Measurements from ENCODE around the gene TENT4B.
"Not testable (repeated sequence)": the region's sequence is repeated elsewhere in the genome, so short reads cannot be mapped to it uniquely, and the experiment has no call there.

Gene TENT4B

DNA sequence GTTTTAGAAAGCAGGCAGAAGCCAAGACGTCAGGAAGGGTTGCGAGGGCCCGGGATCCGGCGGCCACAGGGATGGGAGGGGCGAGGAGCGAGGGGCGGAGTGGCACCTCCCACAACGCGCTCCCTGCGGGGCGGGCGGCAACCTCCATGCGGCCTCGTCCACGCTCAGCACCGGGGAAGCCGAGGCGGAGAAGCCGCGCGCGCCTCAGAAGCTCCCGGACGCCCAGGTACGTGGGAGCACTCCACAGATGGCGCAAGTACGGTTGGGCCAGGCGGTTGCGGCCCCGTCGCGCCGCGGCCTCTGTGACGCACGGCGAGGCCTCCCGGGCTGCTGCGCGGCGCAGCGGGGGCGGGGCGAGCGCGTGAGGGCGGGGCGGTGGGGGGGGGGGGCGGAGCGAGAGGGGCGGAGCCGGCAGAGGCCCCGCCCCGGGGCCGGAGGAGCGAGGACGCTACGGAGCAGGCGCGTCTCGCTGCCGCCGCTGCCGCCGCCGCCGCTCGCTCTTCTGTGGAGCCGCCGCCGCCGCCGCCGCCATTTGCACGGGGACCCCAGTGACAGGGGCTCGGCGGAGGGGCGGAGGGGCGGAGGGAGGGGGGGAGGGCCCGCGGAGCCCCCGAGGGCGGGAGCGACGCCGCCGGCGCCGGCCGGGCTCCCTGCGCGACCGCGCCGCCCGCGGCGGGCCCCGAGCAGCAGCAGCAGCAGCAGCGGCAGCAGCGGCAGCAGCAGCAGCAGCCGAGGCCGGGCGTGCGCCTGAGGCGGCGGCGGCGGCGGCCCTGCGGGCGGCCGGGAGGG, at the start of gene TENT4B:
Gene TENT4B, plus strand, starts transcription at position 500 of the 789 bp plus-strand sequence. CDS start 316 bp downstream, outside the sequence.
- in situ Hi-C loops (cut with HindIII; ENCODE audit: low sequenced_read_pairs) = no loop called here

DNA sequence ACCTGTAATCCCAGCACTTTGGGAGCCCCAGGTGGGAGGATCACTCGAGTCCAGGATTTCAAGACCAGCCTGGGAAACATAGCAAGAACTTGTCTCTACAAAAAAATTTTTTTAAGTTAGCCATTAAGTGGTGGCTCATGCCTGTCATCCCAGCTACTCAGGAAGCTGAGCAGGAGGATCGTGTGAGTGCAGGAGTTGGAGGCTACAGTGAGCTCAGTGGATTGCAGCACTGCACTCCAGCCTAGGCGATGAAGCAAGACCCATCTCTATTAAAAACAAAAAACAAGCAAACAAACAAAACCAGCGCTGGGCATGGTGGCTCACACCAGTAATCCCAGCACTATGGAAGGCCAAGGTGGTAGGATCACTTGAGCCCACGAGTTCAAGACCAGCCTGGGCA, 49.3 kb upstream of the TENT4B start:
- in situ Hi-C loops (cut with HindIII; ENCODE audit: low sequenced_read_pairs) = no loop called here

DNA sequence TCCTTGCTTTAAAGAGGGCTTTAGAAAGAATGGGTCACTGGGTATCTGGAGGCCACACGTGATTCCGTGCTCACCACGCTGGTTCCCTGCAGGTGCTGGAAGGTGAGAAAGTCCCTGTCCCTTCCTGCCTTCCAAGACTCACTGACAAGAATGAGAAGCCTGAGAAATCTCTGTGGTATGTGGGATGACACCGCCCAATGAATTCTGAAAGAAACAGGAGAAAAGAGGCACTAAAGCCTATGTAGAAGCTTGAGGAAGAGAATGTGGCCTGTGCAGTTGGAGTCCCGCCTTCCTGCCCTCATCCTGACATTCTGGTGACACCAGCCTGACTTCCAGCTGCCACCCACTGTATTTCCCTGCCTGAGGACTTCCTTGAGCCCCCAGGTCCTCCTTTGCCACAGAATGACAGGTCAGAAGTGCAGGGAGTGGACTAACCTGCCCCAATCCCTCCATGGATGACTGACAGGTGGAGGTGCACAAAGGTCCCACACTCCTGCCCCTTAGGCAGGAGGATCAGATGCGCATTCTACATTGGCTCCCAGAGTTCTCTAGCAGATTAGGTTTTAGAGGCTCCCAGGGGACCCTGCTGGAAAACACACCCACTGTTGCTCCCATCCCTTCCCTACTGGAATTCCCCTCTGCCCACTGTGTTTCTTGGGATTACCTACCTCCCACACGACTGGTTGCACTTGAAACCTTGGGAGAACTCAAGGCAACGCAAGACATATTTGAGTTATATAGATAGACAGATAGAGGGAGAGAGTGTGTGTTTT, 38.6 kb upstream of the TENT4B start:
- in situ Hi-C loops (cut with HindIII; ENCODE audit: low sequenced_read_pairs) = no loop called here

DNA sequence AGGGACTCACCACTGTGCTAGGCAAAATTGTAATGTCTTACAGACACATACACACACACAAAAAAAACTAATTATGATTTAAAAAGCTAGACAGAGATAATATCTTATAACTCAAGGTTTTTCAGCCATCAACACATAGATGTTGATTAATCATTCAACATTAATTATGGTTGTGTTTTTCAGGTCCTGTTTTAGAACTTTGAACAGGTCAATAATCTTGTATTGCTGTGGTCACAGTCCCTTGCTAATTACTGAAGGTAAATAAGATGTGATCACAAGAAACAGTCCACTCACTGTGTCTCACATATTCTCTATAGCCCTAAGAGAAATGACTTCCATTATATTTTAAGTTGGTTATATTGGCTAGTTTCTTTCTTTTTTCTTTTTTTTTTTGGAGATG, 32.4 kb upstream of the TENT4B start:
- in situ Hi-C loops (cut with HindIII; ENCODE audit: low sequenced_read_pairs) = no loop called here

DNA sequence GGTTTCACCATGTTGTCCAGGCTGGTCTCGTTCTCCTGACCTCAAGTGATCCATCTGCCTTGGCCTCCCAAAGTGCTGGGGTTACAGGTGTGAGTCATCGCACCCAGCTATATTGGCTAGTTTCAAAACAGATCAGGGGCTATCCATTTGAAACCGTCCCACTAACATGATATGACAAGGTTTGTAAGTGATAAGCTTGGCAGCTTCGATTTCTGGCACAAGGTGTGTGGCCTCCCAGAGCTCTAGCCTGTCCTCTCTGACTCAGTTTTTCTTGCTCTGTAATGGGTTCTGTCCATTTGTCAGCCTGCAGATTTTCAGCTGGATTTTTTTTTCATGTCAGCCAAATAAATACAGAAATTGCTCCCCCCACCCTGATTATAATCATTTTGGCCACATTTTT, 31.8 kb upstream of the TENT4B start:
- in situ Hi-C loops (cut with HindIII; ENCODE audit: low sequenced_read_pairs) = no loop called here

DNA sequence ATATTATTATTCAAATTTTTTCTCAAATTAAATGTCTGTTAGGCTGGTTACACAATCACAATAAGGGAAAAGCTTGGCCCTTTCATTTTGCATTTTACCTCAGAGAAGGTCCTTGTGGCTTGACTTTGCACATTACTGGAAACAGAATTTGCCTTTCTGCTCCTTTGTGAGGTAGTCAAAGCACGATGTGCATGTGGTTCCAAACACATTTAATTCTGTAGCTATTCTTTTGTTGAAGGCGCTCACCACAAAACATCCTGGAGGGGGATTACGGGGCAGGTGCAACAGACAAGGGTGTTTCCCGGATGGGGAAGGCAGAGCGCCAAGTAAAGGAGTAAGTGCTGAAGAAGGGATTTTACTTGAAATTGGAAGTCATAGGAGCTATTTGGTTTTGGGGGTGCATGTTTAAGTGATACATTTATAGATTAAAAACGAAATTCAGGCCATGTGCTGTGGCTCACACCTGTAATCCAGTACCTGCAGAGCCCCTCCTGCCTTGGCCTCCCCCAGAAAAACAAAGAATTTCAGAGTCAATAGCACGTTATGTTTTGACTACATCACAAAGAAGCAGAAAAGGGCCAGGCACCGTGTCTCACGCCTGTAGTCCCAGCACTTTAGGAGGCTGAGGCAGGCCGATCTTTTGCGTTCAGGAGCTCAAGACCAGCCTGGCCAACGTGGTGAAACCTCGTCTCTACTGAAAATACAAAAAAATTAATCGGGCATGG, 31.2 kb upstream of the TENT4B start:
- in situ Hi-C loops (cut with HindIII; ENCODE audit: low sequenced_read_pairs) = no loop called here

DNA sequence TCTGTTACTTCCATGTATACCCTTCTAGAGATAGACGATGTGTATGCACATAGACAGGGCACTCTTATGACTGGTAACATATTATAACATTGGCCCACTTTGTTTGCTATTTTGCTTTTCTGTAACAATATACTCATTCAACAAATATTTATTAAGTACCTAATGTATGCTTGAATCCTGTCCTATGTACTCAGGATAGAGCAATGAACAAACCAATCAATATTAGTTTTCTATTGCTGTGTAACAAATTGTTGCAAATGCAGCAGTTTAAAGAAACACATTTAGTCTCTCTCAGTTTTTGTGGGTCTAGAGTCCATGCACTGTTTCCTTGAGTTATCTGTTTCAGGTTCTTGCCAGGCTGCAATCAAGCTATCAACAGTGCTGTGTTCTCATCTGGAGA, 29.7 kb upstream of the TENT4B start:
- in situ Hi-C loops (cut with HindIII; ENCODE audit: low sequenced_read_pairs) = no loop called here

DNA sequence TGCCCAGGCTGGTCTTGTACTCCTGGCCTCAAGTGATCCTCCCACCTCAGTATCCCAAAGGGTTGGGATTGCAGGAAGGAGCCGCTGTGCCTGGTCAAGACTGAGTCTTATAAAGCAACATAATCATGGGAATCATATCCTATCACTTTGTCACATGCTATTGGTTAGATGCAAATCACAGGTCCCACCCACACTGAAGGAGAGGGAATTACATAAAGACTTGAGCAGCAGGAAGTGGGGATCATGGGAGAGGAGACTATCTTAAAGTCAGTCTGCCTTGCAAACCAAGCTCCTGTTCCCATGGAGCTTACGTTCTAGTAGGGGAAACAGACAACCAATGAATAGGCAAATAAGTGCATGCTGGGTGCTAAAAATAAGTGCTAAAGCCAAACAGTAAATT, 28.3 kb upstream of the TENT4B start:
- in situ Hi-C loops (cut with HindIII; ENCODE audit: low sequenced_read_pairs) = no loop called here

DNA sequence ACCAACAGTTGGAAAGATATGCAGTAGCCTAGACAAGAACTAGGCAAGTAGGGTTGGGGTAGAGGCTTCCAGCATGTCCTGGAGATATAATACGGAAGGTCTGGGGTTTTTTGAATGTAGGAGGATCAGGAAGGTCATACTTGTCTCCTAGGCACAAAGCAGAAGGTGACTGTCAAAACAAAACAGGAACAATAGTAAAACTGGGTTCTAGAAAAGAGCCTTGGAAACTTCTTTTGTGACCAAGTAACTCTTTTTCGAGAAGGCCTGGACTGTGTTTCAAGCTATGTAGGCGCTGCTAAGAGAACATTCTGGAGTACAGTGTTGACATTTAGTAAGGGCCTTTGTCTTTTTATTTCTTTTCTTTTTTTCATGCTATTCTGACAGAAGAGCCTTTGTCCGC, 26.9 kb upstream of the TENT4B start:
- in situ Hi-C loops (cut with HindIII; ENCODE audit: low sequenced_read_pairs) = no loop called here

DNA sequence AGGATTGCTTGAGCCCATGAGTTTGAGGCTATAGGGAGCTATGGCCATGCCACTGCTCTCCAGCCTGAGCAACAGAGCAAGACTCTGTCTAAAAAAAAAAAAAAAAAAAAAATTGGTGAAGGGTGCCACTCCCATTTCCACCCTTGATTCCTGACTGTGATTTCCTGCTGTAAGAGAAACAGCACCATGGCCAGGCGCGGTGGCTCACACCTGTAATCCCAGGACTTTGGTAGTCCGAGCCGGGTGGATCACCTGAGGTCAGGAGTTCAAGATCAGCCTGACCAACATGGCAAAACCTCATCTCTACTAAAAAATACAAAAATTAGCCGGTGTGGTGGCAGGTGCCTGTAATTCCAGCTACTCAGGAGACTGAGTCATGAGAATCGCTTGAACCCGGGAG, 20.5 kb upstream of the TENT4B start:
- in situ Hi-C loops (cut with HindIII; ENCODE audit: low sequenced_read_pairs) = not testable (repeated sequence)

DNA sequence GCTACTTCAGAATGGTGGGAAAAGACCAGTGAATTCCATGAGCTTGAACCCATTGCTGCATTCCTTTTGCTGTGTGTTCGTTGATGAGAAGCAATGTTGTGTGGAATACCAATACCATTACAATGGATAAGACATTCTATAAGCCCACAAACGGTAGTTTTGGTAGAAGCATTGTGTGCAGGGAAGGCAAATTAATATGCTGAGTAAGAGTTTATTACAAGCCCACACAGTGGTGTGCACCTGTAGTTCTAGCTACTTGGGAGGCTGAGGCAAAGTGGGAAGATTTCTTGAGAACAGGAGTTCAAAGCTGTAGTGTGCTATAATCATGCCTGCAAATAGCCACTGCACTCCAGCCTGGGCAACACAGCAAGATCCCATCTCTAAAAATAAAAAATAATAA, 19.9 kb upstream of the TENT4B start:
- in situ Hi-C loops (cut with HindIII; ENCODE audit: low sequenced_read_pairs) = no loop called here

DNA sequence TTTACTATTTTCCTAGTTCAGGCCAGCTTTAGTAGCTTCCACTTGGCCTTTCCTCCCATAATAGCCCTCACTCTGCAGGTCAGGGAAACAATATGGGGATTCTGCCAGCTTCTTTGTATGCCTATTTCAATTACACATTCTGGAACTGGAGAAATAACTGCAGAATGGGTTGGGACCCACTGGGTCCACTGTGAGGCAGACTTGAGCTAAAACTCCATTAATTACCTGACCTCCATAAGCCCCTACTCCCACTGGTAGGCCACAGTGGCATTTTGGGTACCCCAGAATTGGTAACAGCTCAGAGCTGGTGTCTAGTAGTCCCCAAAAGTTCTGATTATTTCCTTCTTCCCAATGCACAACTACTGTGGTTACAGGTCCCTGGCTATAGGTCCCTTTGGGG, 16.7 kb upstream of the TENT4B start:
- in situ Hi-C loops (cut with HindIII; ENCODE audit: low sequenced_read_pairs) = no loop called here

DNA sequence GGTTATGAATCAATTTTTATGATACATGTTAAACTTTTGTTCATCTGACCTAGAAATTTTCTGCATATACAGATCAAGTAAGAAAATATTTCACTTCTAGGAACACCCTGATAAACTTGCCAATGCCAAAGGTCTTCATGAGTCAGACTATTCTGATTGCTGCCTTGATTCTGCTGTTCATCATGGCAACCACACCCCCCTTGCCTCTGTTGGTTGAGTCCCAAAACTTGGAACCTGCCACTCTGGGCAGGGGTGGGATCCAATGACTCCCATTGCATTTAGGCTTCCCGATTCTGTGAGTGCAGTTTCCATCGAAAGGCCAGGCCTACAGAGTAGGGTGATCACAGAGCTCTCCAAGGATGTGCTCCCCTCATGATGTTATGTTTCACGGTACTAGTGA, 15.8 kb upstream of the TENT4B start:
- in situ Hi-C loops (cut with HindIII; ENCODE audit: low sequenced_read_pairs) = no loop called here

DNA sequence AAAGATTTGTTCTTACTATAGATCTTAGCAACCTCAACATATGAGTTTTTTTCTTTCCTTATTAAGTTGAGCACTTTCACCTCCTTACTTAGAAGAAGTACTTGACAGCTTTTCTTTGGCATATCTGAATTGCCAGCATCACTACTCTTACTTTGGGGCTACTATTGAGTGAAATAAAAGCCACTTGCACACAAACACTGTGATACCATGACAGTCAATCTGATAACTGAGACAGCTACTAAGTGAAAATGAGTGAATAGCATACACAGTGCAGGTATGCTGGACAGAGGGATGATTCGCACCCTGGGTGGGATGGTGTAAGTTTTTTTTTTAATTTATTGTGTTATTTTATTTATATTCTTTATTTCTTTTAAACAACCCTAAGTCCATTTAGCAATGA, 13.5 kb upstream of the TENT4B start:
- in situ Hi-C loops (cut with HindIII; ENCODE audit: low sequenced_read_pairs) = no loop called here

DNA sequence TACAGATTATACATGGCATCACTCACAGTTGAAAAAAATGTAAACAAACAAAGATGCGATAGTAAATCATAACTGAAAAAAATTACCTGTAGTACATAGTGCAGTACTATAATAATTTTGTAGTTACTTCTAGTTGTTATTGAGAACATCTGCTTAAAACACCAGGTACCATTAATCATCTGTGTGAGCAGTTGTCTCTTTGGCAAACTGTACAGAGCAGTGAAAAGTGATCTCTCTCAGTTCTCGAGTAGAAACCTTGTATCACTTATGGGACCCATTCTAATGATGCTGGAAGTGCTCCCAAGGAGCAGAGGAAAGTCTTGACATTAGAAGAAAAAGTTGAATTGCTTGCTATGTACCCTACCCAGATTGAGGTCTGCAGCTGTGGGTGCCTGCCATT, 8.9 kb upstream of the TENT4B start:
- in situ Hi-C loops (cut with HindIII; ENCODE audit: low sequenced_read_pairs) = no loop called here

DNA sequence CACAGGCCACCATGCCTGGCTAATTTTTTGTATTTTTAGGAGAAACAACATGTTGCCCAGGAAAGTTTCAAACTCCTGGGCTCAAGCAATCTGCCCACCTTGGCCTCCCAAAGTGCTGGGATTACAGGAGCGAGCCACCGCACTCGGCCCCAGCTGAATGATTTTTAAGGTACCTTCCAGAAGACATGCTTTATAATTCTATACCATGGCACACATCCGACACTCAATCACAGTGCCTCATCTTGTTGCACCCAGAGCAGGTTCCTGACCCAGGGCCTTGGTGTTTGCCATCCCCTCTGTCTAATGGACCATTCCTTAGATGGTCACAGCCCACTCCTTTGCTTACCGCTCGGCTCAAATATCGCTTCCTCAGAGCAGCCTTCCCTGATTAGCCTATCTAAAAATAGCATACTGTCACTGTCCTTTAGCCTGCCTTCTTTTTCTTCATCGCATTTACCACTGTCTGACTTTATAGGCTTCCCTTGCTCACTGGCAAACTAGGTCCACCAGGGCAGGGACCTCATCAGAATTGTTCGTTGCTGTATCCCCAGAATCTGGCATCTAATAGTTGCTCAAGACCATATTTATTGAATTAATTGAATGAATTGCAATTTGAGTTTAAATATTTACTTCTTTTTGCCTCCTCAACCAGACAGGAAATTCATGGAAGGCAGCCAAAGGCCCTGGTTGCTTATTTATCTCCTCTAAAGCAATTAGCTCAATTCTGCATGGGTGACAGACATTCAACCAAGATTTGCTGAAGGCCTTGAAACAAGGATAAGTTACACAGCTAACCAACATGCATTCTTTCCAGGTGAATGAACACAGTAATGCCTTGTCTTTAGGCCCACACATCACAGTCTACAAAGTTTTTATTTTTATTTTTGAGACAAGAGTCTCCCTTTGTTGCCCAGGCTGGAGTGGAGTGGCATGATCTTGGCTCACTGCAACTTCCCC, 6.3 kb upstream of the TENT4B start:
- in situ Hi-C loops (cut with HindIII; ENCODE audit: low sequenced_read_pairs) = no loop called here

DNA sequence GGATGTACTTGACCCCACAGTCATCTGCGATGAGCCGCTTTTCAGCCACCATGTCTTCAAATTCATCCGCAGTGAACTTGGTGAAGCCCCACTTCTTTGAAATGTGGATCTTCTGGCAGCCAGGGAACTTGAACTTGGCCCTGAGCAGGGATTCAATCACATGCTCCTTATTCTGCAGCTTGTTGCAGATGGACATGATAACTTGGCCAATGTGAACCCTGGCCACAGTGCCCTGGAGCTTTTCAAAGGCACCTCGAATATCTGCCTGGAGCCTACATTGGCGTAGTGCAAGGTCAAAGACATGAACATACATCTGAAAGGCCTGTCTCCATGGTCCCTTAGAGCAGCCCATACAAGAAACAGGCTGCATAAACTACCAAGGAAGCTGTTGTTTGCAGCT, 1.8 kb upstream of the TENT4B start:
- in situ Hi-C loops (cut with HindIII; ENCODE audit: low sequenced_read_pairs) = no loop called here

DNA sequence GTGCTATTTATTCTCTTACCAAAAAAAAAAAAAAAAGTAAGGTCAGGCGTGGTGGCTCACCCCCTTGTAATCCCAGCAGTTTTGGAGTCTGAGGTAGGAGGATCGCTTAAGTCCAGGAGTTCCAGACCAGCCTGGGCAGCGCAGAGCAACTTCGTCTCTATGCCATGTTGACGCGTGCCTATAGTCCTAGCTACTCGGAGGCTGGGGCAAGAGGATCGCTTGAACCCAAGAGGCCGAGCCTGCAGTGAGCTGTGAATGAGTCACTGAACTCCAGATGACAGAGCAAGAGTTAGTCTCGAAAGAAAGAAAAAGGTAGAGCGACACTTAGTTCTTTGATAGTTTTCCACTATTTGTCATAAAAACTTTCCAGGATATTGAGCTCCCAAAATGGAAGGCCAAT, 1.4 kb upstream of the TENT4B start:
- in situ Hi-C loops (cut with HindIII; ENCODE audit: low sequenced_read_pairs) = no loop called here

DNA sequence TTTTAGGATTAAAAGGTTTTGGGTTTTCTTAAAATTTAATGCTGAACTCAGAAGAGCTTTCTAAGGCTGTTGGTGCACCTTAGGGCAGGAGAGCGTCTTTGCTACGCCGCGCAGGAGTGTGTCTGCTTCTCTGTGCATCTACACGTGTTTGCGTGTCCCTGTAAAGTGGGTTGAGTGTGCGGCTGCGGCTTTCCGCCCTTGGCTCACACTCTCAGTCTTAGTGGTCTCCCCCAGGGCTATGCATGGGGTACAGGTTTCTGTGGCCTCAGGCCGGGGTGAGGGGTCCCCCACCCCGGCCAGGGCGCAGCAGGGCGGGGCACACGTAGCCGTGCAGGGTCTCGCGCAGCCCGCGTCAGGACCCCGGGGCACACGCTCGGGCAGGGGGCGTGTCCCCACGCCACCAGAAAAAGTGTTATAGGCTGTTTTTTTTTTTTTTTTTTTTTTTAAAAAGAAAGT, 727 bp upstream of the TENT4B start:
- in situ Hi-C loops (cut with HindIII; ENCODE audit: low sequenced_read_pairs) = no loop called here

DNA sequence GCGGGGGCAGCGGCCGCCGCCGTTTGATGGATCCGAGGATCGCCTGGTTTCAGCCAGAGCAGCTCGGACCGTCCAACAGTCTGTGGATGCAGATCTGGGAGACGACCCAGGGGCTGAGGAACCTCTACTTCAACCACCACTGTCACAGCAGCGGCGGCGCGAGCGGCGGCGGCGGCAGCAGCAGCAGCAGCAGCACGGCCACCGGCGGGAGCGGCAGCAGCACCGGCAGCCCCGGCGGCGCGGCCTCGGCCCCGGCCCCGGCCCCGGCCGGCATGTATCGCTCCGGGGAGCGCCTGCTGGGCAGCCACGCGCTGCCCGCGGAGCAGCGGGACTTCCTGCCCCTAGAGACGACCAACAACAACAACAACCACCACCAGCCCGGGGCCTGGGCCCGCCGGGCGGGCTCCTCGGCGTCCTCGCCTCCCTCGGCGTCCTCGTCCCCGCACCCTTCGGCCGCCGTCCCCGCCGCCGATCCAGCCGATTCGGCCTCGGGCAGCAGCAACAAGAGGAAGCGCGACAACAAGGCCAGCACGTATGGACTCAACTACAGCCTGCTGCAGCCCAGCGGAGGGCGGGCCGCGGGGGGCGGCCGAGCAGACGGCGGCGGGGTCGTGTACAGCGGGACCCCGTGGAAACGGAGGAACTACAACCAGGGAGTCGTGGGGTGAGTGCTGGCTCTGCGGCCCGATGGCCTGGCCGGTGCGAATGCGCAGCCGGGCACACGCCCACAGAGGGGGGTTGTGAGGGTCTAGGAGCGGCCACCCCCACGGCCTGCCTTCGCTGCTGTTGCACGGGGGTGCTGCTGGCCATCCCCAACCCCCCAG, 702 bp downstream of the TENT4B start:
- in situ Hi-C loops (cut with HindIII; ENCODE audit: low sequenced_read_pairs) = no loop called here
